SK-N-SH treated with all-trans-retinoic acid at 6 μM for 48 hours (cell line): ENCODE measurements around the gene PRKCB.

Experiments used
- ARNTL ChIP-seq: fragments of 450-650 bp; formaldehyde crosslinking; IDR thresholded peaks from 2 replicates; pipeline ENCODE4 v1.5.0; 2020; ENCODE audit warnings: low read depth, mild to moderate bottlenecking, moderate library complexity, borderline replicate concordance
- PPARA ChIP-seq: fragments of 250-450 bp; sonication (Bioruptor Pico); IDR thresholded peaks from 2 replicates; pipeline ENCODE4 v1.5.0; 2020; ENCODE audit warnings: mild to moderate bottlenecking, borderline replicate concordance
- RARB ChIP-seq: fragments of 250-450 bp; sonication (Bioruptor Pico); IDR thresholded peaks from 2 replicates; pipeline ENCODE4 v1.8.0; 2021; ENCODE audit warnings: mild to moderate bottlenecking, moderate library complexity
- ZFP30 ChIP-seq: fragments of 450-650 bp; formaldehyde crosslinking; IDR thresholded peaks from 2 replicates; pipeline ENCODE4 v1.5.0; 2022; ENCODE audit warnings: mild to moderate bottlenecking, moderate library complexity
- ZNF565 ChIP-seq: fragments of 450-650 bp; formaldehyde crosslinking; conservative IDR thresholded peaks from 2 replicates; pipeline ENCODE4 v1.5.0; 2020; ENCODE audit warnings: low read depth, mild to moderate bottlenecking, moderate library complexity
- ZNF8 ChIP-seq: fragments of 450-650 bp; formaldehyde crosslinking; IDR thresholded peaks from 2 replicates; pipeline ENCODE4 v1.5.0; 2020; ENCODE audit warnings: mild to moderate bottlenecking, moderate library complexity

GRCh38 chr16:24010440-24011089, 174.8 kb downstream of the PRKCB start:
- TF ChIP-seq ZNF565 (CRISPR knock-in tag) (no peak), ZNF8 (no peak), PPARA (CRISPR knock-in tag) (no peak), ZFP30 (CRISPR knock-in tag) (no peak), ARNTL (CRISPR knock-in tag) (no peak), RARB (no peak)
